Astrocyte of the cerebellum (primary cell): ENCODE data around the gene MUC5B.
A peak's percentile ranks its signal among the peaks of the same experiment; 100 is the strongest.

Experiments
- DNase-seq: peaks from one replicate; pipeline ENCODE4 v3.0.0-alpha.2; 2011; ENCODE audit warnings: low read depth
- H3K4me3 ChIP-seq: 2 replicates; pipeline ENCODE4 v1.5.1; 2011; ENCODE audit warnings: mild to moderate bottlenecking, low read depth, low read length, moderate library complexity
- in situ Hi-C: cut with HindIII; loops from 2 replicates; pipeline ENCODE4 v1.10.0; 2017; ENCODE audit warnings: low sequenced_read_pairs
- TF ChIP-seq, protein P1 (sequence below): IDR thresholded peaks from 2 replicates; pipeline ENCODE4 v1.5.1; 2012; ENCODE audit warnings: low read length, low read depth, moderate library complexity, mild to moderate bottlenecking; ENCODE audit errors: missing control alignments

Gene MUC5B

DNA sequence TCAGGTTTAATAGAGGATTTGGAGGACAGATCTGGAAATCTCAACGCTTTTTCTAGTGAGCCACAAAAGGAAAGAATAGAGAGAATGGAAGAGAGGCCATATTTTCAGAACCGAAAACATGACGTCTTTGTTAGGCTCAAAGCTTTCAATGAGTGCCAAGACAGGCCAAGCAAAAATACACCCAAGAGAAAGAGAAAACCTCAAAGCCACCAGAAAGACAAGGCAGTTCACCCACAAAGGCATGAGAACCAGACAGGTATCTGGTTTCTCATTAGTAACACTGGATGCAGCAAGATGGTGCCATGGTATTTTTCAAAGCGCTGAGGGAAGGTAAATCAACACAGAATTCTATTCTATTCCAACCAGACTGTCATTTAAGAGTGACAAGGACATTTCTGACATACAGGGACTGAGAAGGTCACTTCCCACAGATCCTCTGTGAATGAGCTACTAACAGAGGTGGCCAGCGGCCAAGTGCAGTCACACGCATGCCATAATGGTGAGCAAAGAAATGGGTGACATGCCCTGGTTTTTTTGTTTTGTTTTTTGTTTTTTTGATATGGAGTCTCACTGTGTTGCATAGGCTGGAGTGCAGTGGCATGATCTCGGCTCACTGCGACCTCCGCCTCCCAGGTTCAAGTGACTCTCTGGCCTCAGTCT, 44.7 kb downstream of the MUC5B start:
- no peak for DNase-seq
- TF ChIP-seq, protein P1, sequence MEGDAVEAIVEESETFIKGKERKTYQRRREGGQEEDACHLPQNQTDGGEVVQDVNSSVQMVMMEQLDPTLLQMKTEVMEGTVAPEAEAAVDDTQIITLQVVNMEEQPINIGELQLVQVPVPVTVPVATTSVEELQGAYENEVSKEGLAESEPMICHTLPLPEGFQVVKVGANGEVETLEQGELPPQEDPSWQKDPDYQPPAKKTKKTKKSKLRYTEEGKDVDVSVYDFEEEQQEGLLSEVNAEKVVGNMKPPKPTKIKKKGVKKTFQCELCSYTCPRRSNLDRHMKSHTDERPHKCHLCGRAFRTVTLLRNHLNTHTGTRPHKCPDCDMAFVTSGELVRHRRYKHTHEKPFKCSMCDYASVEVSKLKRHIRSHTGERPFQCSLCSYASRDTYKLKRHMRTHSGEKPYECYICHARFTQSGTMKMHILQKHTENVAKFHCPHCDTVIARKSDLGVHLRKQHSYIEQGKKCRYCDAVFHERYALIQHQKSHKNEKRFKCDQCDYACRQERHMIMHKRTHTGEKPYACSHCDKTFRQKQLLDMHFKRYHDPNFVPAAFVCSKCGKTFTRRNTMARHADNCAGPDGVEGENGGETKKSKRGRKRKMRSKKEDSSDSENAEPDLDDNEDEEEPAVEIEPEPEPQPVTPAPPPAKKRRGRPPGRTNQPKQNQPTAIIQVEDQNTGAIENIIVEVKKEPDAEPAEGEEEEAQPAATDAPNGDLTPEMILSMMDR: no peak
- no peak overlapping the region for H3K4me3 ChIP-seq
- in situ Hi-C loops: no loop called here

DNA sequence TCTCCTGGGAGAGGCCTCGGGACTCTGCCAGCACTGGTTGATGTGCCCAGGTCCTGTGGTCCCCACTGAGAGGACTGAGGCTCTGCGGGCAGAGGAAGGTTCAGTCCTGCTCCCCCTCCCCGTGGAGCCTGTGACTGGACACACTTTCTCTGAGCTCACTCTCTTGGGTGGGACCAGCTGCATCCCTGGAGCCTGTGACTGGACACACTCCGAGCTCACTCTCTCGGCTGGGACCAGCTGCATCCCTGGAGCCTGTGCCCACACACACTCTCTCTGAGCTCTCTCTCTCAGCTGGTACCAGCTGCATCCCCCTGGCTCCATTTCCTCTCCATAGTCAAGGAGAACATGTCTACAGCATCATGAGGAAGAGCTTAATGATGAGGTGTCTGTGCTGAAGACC, 47.1 kb downstream of the MUC5B start:
- DNase-seq: no peak
- TF ChIP-seq, protein P1: no peak
- in situ Hi-C loops: no loop called here
- H3K4me3 ChIP-seq: no peak overlapping the region

DNA sequence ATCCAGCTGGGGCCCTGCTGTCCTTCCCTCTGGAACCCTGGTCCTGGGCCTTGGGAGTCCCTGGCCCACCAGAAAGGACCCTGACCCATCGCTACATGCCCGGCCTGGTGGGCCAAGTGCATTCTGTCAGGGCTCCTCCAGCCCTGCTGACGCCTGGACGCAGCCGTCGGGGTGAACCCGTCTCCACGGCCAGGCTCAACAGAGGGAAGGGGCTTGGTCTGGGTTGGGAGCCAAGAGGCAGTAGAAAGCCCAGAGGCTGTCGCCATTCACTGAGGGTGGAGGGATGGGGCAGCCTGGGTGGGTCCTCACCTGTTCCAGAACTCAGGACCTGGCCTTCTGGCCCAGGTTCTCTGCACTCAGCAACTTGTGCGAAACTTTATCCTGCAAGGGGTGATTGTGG, 47.6 kb downstream of the MUC5B start:
- in situ Hi-C loops: no loop called here
- no peak for DNase-seq
- H3K4me3 ChIP-seq: no peak overlapping the region
- TF ChIP-seq, protein P1: no peak

DNA sequence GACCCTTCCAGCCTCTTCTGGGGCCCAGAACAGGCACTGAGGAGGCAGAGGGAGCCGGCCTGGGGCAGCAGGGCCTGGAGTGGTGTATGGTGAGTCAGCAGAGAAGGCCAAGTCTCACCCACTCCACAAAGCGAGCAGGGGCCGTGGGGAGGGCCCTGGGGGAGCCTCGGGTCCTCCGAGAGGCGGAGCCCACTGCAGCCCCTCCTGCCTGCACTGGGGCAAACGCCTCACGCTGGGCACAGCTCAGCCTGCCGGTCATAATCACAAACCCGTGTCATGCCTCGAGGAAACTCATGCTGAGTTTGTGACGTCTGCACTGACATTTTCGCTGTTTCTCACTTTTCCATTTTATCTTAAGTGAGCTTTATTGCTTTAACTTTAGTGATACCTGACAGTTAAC, 48.1 kb downstream of the MUC5B start:
- in situ Hi-C loops: no loop called here
- TF ChIP-seq, protein P1: no peak
- DNase-seq: peak; percentile 16
- no peak overlapping the region for H3K4me3 ChIP-seq

DNA sequence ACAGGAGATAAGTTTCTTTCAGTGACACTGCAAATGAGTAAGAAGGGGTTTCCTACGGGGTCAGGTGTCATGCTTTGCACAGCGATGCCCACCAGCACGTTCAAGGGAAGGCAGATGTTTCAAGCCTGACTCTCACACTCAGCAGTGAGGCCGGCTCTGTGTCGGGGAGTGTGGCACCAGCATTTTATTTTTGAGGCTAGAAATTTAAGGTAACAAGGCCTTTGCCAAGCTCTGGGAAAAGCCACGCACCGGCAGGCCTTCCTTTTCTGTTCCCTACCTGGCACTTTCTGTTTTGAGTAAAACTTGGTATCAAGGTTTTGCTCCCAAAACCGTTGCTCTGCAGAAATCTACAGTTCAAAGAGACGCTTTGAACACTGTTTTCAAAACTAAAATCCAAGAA, 48.5 kb downstream of the MUC5B start:
- in situ Hi-C loops: no loop called here
- H3K4me3 ChIP-seq: no peak overlapping the region
- TF ChIP-seq, protein P1: no peak
- DNase-seq: no peak

DNA sequence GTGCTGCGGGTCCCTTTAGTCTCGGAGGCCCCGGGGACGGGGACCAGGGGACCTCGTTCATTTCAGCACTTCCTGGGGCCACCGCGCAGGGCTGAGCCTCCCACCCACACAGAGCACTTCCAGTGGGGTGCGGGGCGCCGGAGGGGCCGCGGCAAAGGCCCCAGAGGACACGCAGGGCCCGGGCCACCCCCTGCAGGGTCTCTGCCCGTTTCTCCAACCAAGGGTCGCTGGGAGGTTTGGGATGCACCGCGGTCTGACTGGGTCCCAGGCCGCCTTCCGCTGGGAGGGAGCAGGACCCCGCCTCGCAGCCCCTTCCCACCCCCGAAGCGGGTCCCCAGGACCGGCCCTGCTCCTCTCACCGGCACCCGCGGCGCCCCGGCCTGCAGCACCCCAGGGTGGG, 49.1 kb downstream of the MUC5B start:
- in situ Hi-C loops: no loop called here
- no peak for DNase-seq
- TF ChIP-seq, protein P1: no peak
- no peak overlapping the region for H3K4me3 ChIP-seq
